Karpas-422 (cell line): ENCODE results near the gene SGMS1. TPM values are rescaled to one million over a fixed set of nuclear protein-coding genes. Genes with fewer than 3 reads are reported as not detected.
A peak's percentile ranks its signal among the peaks of the same experiment; 100 is the strongest.

Source experiments
- DNase-seq: peaks from one replicate; pipeline ENCODE4 v3.0.0-alpha.2; 2015
- H2AFZ ChIP-seq: fragments of 200-600 bp; sonication (generic); 2 replicates; pipeline ENCODE4 v1.6.1; 2014; ENCODE audit warnings: antibody characterized with exemption, low read length, mixed read lengths
- H3K27ac ChIP-seq: fragments of 200-600 bp; sonication (generic); 2 replicates; pipeline ENCODE4 v1.5.1; 2014; ENCODE audit warnings: mild to moderate bottlenecking, low read length, moderate library complexity
- H3K27me3 ChIP-seq: fragments of 200-600 bp; sonication (generic); 2 replicates; pipeline ENCODE4 v1.6.1; 2014; ENCODE audit warnings: low read length, mixed read lengths
- H3K36me3 ChIP-seq: fragments of 200-600 bp; sonication (generic); 2 replicates; pipeline ENCODE4 v1.6.1; 2014; ENCODE audit warnings: low read length, mixed read lengths; ENCODE audit not compliant: insufficient read depth
- H3K4me1 ChIP-seq: fragments of 200-600 bp; sonication (generic); 2 replicates; pipeline ENCODE4 v1.6.1; 2014; ENCODE audit warnings: mild to moderate bottlenecking, low read length, mixed read lengths
- H3K4me2 ChIP-seq: fragments of 200-600 bp; sonication (generic); 2 replicates; pipeline ENCODE4 v1.6.1; 2014; ENCODE audit warnings: low read length, low read depth, mild to moderate bottlenecking; ENCODE audit not compliant: poor library complexity, severe bottlenecking
- H3K4me3 ChIP-seq: fragments of 200-600 bp; sonication (generic); 2 replicates; pipeline ENCODE4 v1.5.1; 2014; ENCODE audit warnings: mild to moderate bottlenecking, antibody characterized with exemption, low read length, mixed read lengths
- H3K79me2 ChIP-seq: fragments of 200-600 bp; sonication (generic); 2 replicates; pipeline ENCODE4 v1.6.1; 2014; ENCODE audit warnings: mild to moderate bottlenecking, low read length, mixed read lengths
- H3K9ac ChIP-seq: fragments of 200-600 bp; sonication (generic); 2 replicates; pipeline ENCODE4 v1.6.0; 2014; ENCODE audit warnings: low read length
- H3K9me2 ChIP-seq: fragments of 200-600 bp; sonication (generic), shearing (Covaris generic); replicated peaks from 2 replicates; pipeline ENCODE4 v1.6.0; 2014; ENCODE audit warnings: mild to moderate bottlenecking, low read length, moderate library complexity; ENCODE audit not compliant: insufficient read depth
- H3K9me3 ChIP-seq: fragments of 300-700, 200-600 bp; sonication (generic); 2 replicates; pipeline ENCODE4 v1.6.1; 2014; ENCODE audit warnings: low read length, mixed read lengths
- H4K20me1 ChIP-seq: fragments of 200-600 bp; sonication (generic); 2 replicates; pipeline ENCODE4 v1.6.1; 2014; ENCODE audit warnings: mild to moderate bottlenecking, antibody characterized with exemption, low read length, low read depth; ENCODE audit not compliant: insufficient read depth
- total RNA-seq: library from RNA; depleted of rRNA; stranded (reverse); fragments of >200 nt; shearing (Covaris generic); gene quantifications from 2 replicates; pipeline ENCODE4 v1.2.3, GENCODE V29; 2014; ENCODE audit warnings: low replicate concordance

SGMS1 gene
- total RNA-seq, 1 experiment from 2014 or later, result 2.9 TPM

- DNase-seq, result no peak
- no peak overlapping the region for H2AFZ ChIP-seq
- no peak overlapping the region for H3K4me3 ChIP-seq
- no peaks in the 10 kb centered on the region for H3K27me3 ChIP-seq
- no peaks in the 10 kb centered on the region for H3K9me3 ChIP-seq
- H3K9me2 ChIP-seq, result no peaks in the 10 kb centered on the region
- no peaks in the 10 kb centered on the region for H3K36me3 ChIP-seq
- H3K27ac ChIP-seq, result no peak overlapping the region
- no peaks in the 10 kb centered on the region for H3K79me2 ChIP-seq
- H4K20me1 ChIP-seq, result no peaks in the 10 kb centered on the region
- no peak overlapping the region for H3K4me2 ChIP-seq
- no peaks in the 10 kb centered on the region for H3K4me1 ChIP-seq
- H3K9ac ChIP-seq, result no peak overlapping the region
Measured at GRCh38 chr10:50286517-50286916, 337.2 kb downstream of the SGMS1 start.

- Histone ChIP-seq H3K4me2 (no peak overlapping the region), H3K27ac (no peak overlapping the region), H3K4me3 (no peak overlapping the region), H3K79me2 (no peaks in the 10 kb centered on the region), H3K9me3 (no peaks in the 10 kb centered on the region), H3K9ac (no peak overlapping the region), H2AFZ (no peak overlapping the region), H4K20me1 (no peaks in the 10 kb centered on the region), H3K36me3 (no peaks in the 10 kb centered on the region), H3K27me3 (no peaks in the 10 kb centered on the region), H3K4me1 (no peaks in the 10 kb centered on the region), H3K9me2 (no peaks in the 10 kb centered on the region)
- DNase-seq, result no peak
Measured at GRCh38 chr10:50281967-50282522, 341.7 kb downstream of the SGMS1 start.

GRCh38 chr10:50281210-50281966 lies 342.4 kb downstream of the SGMS1 start:
- Histone ChIP-seq H4K20me1 (no peaks in the 10 kb centered on the region), H3K4me3 (no peak overlapping the region), H2AFZ (no peak overlapping the region), H3K27me3 (no peaks in the 10 kb centered on the region), H3K27ac (no peak overlapping the region), H3K79me2 (no peaks in the 10 kb centered on the region), H3K9ac (no peak overlapping the region), H3K4me2 (no peak overlapping the region), H3K36me3 (no peaks in the 10 kb centered on the region), H3K9me3 (no peaks in the 10 kb centered on the region), H3K9me2 (no peaks in the 10 kb centered on the region), H3K4me1 (no peaks in the 10 kb centered on the region)
- no peak for DNase-seq

- DNase-seq, result no peak
- Histone ChIP-seq H2AFZ (no peak overlapping the region), H3K27ac (no peak overlapping the region), H3K4me1 (no peaks in the 10 kb centered on the region), H3K4me2 (no peak overlapping the region), H4K20me1 (no peaks in the 10 kb centered on the region), H3K36me3 (no peaks in the 10 kb centered on the region), H3K4me3 (no peak overlapping the region), H3K27me3 (no peaks in the 10 kb centered on the region), H3K79me2 (no peaks in the 10 kb centered on the region), H3K9me2 (no peaks in the 10 kb centered on the region), H3K9ac (no peak overlapping the region), H3K9me3 (no peaks in the 10 kb centered on the region)
Measured at GRCh38 chr10:50280049-50280841, 343.5 kb downstream of the SGMS1 start.

- H3K4me1 ChIP-seq, result no peaks in the 10 kb centered on the region
- H3K4me3 ChIP-seq, result no peak overlapping the region
- H3K36me3 ChIP-seq, result no peaks in the 10 kb centered on the region
- H3K9me3 ChIP-seq, result no peaks in the 10 kb centered on the region
- H3K9me2 ChIP-seq, result no peaks in the 10 kb centered on the region
- no peak overlapping the region for H2AFZ ChIP-seq
- no peaks in the 10 kb centered on the region for H4K20me1 ChIP-seq
- H3K4me2 ChIP-seq, result no peak overlapping the region
- H3K9ac ChIP-seq, result no peak overlapping the region
- no peak overlapping the region for H3K27ac ChIP-seq
- no peak for DNase-seq
- H3K79me2 ChIP-seq, result no peaks in the 10 kb centered on the region
- H3K27me3 ChIP-seq, result no peaks in the 10 kb centered on the region
Measured at GRCh38 chr10:50279489-50279888, 344.3 kb downstream of the SGMS1 start.

- no peaks in the 10 kb centered on the region for H3K79me2 ChIP-seq
- H2AFZ ChIP-seq, result no peak overlapping the region
- no peak overlapping the region for H3K4me2 ChIP-seq
- H3K36me3 ChIP-seq, result no peaks in the 10 kb centered on the region
- H3K4me3 ChIP-seq, result no peak overlapping the region
- no peak overlapping the region for H3K9ac ChIP-seq
- H3K9me2 ChIP-seq, result no peaks in the 10 kb centered on the region
- no peak overlapping the region for H3K27ac ChIP-seq
- peak; percentile 61 for DNase-seq
- no peaks in the 10 kb centered on the region for H3K27me3 ChIP-seq
- H3K4me1 ChIP-seq, result no peaks in the 10 kb centered on the region
- no peaks in the 10 kb centered on the region for H4K20me1 ChIP-seq
- H3K9me3 ChIP-seq, result no peaks in the 10 kb centered on the region
Measured at GRCh38 chr10:50275650-50276235, 348.0 kb downstream of the SGMS1 start.

- H3K9ac ChIP-seq, result no peak overlapping the region
- no peaks in the 10 kb centered on the region for H3K27me3 ChIP-seq
- no peaks in the 10 kb centered on the region for H3K79me2 ChIP-seq
- no peak overlapping the region for H3K4me2 ChIP-seq
- no peak overlapping the region for H3K27ac ChIP-seq
- H3K4me1 ChIP-seq, result no peaks in the 10 kb centered on the region
- no peaks in the 10 kb centered on the region for H3K36me3 ChIP-seq
- H3K9me2 ChIP-seq, result no peaks in the 10 kb centered on the region
- no peak overlapping the region for H2AFZ ChIP-seq
- H3K4me3 ChIP-seq, result no peak overlapping the region
- H3K9me3 ChIP-seq, result no peaks in the 10 kb centered on the region
- no peak for DNase-seq
- no peaks in the 10 kb centered on the region for H4K20me1 ChIP-seq
Measured at GRCh38 chr10:50272531-50272930, 351.2 kb downstream of the SGMS1 start.
